ENCODE data around the gene ZBED1. TPM values are rescaled to one million over a fixed set of nuclear protein-coding genes. Genes with fewer than 3 reads are reported as not detected.

Gene ZBED1
- total RNA-seq, 1 experiment from 2014 or later: 45.1 TPM

DNA sequence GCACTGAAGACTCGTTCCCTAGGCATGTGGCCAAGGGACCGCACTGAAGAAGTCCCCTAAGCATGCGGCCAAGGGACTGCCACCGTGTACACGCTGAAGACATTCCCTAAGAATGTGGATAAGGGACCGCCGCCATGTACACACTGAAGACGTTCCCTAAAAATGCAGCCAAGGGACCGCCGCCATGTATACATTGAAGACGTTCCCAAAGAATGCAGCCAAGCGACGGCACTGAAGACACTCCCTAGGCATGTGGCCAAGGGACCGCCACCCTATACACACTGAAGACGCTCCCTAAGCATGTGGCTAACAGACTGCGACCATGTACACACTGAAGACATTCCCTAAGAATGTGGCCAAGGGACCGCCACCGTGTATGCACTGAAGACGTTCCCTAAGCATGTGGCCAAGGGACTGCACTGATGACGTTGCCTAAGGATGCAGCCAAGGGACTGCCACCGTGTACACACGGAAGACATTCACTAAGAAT is 31.5 kb downstream of the ZBED1 start:
- peaks cover 4% of the 10 kb centered on the region for H3K4me1 Mint-ChIP-seq
- TF ChIP-seq, protein P1, sequence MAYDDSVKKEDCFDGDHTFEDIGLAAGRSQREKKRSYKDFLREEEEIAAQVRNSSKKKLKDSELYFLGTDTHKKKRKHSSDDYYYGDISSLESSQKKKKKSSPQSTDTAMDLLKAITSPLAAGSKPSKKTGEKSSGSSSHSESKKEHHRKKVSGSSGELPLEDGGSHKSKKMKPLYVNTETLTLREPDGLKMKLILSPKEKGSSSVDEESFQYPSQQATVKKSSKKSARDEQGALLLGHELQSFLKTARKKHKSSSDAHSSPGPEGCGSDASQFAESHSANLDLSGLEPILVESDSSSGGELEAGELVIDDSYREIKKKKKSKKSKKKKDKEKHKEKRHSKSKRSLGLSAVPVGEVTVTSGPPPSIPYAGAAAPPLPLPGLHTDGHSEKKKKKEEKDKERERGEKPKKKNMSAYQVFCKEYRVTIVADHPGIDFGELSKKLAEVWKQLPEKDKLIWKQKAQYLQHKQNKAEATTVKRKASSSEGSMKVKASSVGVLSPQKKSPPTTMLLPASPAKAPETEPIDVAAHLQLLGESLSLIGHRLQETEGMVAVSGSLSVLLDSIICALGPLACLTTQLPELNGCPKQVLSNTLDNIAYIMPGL (CRISPR knock-in tag; IDR thresholded peaks at IDR 0.05): no peak
- TF ChIP-seq ETV6 (CRISPR knock-in tag; IDR thresholded peaks at IDR 0.05): no peak
- TF ChIP-seq FOXK1 (CRISPR knock-in tag; IDR thresholded peaks at IDR 0.05): no peak
- no peak for TF ChIP-seq HMGA2 (CRISPR knock-in tag; IDR thresholded peaks at IDR 0.05)
- TF ChIP-seq ZNF416 (CRISPR knock-in tag; IDR thresholded peaks at IDR 0.05): no peak
- TF ChIP-seq, protein P2, sequence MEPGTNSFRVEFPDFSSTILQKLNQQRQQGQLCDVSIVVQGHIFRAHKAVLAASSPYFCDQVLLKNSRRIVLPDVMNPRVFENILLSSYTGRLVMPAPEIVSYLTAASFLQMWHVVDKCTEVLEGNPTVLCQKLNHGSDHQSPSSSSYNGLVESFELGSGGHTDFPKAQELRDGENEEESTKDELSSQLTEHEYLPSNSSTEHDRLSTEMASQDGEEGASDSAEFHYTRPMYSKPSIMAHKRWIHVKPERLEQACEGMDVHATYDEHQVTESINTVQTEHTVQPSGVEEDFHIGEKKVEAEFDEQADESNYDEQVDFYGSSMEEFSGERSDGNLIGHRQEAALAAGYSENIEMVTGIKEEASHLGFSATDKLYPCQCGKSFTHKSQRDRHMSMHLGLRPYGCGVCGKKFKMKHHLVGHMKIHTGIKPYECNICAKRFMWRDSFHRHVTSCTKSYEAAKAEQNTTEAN (CRISPR knock-in tag; IDR thresholded peaks at IDR 0.05): no peak
- TF ChIP-seq, protein P3, sequence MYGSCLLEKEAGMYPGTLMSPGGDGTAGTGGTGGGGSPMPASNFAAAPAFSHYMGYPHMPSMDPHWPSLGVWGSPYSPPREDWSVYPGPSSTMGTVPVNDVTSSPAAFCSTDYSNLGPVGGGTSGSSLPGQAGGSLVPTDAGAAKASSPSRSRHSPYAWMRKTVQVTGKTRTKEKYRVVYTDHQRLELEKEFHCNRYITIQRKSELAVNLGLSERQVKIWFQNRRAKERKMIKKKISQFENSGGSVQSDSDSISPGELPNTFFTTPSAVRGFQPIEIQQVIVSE (CRISPR knock-in tag; IDR thresholded peaks at IDR 0.05; ENCODE audit: borderline replicate concordance): no peak
- TF ChIP-seq, protein P4, sequence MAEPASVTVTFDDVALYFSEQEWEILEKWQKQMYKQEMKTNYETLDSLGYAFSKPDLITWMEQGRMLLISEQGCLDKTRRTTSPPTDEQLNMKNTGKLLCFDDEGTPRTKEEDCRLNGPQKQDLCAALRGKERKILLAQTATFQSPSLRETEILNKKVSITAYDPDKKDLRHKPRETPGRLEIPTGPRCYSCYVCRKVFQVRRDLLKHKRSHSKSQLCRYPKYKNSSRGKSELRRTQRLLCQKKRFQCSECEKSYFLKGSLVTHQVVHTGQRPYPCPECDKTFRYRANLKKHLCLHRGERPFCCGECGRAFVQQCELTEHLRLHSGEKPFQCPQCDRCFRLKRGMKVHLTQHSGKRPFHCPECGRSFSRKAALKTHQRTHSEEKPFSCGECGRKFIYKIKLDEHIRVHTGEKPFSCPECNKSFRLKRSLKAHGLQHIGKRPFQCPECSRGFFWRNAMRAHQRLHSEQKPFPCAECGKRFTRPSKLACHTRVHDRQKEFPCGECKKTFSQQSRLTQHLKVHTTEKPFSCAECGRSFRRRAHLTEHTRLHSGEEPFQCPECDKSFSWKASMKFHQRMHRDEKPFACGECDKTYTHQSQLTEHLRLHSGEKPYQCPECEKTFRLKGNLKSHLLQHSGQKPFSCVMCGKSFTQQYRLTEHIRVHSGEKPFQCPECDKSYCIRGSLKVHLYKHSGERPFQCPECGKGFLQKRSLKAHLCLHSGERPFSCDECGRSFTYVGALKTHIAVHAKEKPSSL (CRISPR knock-in tag; conservative IDR thresholded peaks at IDR 0.05): no peak
- TF ChIP-seq GRHL2 (CRISPR knock-in tag; IDR thresholded peaks at IDR 0.05; ENCODE audit: insufficient replicate concordance, severe bottlenecking): no peak
- TF ChIP-seq GABPB1 (CRISPR knock-in tag; IDR thresholded peaks at IDR 0.05): no peak
- TF ChIP-seq, protein P5, sequence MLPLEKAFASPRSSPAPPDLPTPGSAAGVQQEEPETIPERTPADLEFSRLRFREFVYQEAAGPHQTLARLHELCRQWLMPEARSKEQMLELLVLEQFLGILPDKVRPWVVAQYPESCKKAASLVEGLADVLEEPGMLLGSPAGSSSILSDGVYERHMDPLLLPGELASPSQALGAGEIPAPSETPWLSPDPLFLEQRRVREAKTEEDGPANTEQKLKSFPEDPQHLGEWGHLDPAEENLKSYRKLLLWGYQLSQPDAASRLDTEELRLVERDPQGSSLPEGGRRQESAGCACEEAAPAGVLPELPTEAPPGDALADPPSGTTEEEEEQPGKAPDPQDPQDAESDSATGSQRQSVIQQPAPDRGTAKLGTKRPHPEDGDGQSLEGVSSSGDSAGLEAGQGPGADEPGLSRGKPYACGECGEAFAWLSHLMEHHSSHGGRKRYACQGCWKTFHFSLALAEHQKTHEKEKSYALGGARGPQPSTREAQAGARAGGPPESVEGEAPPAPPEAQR (CRISPR knock-in tag; IDR thresholded peaks at IDR 0.05): no peak
- TF ChIP-seq SMAD3 (CRISPR knock-in tag; IDR thresholded peaks at IDR 0.05; ENCODE audit: borderline replicate concordance): no peak
- no peak for TF ChIP-seq ESRRA (CRISPR knock-in tag; IDR thresholded peaks at IDR 0.05; ENCODE audit: borderline replicate concordance)
- TF ChIP-seq, protein P6, sequence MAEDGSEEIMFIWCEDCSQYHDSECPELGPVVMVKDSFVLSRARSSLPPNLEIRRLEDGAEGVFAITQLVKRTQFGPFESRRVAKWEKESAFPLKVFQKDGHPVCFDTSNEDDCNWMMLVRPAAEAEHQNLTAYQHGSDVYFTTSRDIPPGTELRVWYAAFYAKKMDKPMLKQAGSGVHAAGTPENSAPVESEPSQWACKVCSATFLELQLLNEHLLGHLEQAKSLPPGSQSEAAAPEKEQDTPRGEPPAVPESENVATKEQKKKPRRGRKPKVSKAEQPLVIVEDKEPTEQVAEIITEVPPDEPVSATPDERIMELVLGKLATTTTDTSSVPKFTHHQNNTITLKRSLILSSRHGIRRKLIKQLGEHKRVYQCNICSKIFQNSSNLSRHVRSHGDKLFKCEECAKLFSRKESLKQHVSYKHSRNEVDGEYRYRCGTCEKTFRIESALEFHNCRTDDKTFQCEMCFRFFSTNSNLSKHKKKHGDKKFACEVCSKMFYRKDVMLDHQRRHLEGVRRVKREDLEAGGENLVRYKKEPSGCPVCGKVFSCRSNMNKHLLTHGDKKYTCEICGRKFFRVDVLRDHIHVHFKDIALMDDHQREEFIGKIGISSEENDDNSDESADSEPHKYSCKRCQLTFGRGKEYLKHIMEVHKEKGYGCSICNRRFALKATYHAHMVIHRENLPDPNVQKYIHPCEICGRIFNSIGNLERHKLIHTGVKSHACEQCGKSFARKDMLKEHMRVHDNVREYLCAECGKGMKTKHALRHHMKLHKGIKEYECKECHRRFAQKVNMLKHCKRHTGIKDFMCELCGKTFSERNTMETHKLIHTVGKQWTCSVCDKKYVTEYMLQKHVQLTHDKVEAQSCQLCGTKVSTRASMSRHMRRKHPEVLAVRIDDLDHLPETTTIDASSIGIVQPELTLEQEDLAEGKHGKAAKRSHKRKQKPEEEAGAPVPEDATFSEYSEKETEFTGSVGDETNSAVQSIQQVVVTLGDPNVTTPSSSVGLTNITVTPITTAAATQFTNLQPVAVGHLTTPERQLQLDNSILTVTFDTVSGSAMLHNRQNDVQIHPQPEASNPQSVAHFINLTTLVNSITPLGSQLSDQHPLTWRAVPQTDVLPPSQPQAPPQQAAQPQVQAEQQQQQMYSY (CRISPR knock-in tag; IDR thresholded peaks at IDR 0.05): no peak
- TF ChIP-seq JAZF1 (CRISPR knock-in tag; IDR thresholded peaks at IDR 0.05): no peak
- TF ChIP-seq, protein P7, sequence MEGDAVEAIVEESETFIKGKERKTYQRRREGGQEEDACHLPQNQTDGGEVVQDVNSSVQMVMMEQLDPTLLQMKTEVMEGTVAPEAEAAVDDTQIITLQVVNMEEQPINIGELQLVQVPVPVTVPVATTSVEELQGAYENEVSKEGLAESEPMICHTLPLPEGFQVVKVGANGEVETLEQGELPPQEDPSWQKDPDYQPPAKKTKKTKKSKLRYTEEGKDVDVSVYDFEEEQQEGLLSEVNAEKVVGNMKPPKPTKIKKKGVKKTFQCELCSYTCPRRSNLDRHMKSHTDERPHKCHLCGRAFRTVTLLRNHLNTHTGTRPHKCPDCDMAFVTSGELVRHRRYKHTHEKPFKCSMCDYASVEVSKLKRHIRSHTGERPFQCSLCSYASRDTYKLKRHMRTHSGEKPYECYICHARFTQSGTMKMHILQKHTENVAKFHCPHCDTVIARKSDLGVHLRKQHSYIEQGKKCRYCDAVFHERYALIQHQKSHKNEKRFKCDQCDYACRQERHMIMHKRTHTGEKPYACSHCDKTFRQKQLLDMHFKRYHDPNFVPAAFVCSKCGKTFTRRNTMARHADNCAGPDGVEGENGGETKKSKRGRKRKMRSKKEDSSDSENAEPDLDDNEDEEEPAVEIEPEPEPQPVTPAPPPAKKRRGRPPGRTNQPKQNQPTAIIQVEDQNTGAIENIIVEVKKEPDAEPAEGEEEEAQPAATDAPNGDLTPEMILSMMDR (IDR thresholded peaks at IDR 0.05): no peak
- no peak for TF ChIP-seq RELA (CRISPR knock-in tag; IDR thresholded peaks at IDR 0.05; ENCODE audit: borderline replicate concordance)
- no peak for TF ChIP-seq IRF2 (CRISPR knock-in tag; IDR thresholded peaks at IDR 0.05; ENCODE audit: borderline replicate concordance, low read depth)
- TF ChIP-seq, protein P8, sequence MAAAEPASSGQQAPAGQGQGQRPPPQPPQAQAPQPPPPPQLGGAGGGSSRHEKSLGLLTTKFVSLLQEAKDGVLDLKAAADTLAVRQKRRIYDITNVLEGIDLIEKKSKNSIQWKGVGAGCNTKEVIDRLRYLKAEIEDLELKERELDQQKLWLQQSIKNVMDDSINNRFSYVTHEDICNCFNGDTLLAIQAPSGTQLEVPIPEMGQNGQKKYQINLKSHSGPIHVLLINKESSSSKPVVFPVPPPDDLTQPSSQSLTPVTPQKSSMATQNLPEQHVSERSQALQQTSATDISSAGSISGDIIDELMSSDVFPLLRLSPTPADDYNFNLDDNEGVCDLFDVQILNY (CRISPR knock-in tag; IDR thresholded peaks at IDR 0.05): no peak
- TF ChIP-seq, protein P9, sequence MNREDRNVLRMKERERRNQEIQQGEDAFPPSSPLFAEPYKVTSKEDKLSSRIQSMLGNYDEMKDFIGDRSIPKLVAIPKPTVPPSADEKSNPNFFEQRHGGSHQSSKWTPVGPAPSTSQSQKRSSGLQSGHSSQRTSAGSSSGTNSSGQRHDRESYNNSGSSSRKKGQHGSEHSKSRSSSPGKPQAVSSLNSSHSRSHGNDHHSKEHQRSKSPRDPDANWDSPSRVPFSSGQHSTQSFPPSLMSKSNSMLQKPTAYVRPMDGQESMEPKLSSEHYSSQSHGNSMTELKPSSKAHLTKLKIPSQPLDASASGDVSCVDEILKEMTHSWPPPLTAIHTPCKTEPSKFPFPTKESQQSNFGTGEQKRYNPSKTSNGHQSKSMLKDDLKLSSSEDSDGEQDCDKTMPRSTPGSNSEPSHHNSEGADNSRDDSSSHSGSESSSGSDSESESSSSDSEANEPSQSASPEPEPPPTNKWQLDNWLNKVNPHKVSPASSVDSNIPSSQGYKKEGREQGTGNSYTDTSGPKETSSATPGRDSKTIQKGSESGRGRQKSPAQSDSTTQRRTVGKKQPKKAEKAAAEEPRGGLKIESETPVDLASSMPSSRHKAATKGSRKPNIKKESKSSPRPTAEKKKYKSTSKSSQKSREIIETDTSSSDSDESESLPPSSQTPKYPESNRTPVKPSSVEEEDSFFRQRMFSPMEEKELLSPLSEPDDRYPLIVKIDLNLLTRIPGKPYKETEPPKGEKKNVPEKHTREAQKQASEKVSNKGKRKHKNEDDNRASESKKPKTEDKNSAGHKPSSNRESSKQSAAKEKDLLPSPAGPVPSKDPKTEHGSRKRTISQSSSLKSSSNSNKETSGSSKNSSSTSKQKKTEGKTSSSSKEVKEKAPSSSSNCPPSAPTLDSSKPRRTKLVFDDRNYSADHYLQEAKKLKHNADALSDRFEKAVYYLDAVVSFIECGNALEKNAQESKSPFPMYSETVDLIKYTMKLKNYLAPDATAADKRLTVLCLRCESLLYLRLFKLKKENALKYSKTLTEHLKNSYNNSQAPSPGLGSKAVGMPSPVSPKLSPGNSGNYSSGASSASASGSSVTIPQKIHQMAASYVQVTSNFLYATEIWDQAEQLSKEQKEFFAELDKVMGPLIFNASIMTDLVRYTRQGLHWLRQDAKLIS (CRISPR knock-in tag; IDR thresholded peaks at IDR 0.05; ENCODE audit: borderline replicate concordance): no peak
- DNase-seq (ENCODE audit: low spot score) (no peak), ATAC-seq (no peak)
- CTCF ChIA-PET: no interaction called here
- H3K27me3 Mint-ChIP-seq (ENCODE audit: low read depth): peaks cover 2% of the 10 kb centered on the region; the same call in 1 of the 2 replicates
- peaks cover 48% of the 10 kb centered on the region for H3K9me3 Mint-ChIP-seq
- POLR2A ChIA-PET: no interaction called here
- H3K36me3 Mint-ChIP-seq: peaks cover 56% of the 10 kb centered on the region
- no peak overlapping the region for H3K4me3 Mint-ChIP-seq
- no peak overlapping the region for H3K27ac Mint-ChIP-seq
